Measurements from ENCODE around the gene FAM200C. TPM values are rescaled to one million over a fixed set of nuclear protein-coding genes. Genes with fewer than 3 reads are reported as not detected.

Gene FAM200C
- total RNA-seq, 1 experiment from 2014 or later: 3.2 TPM

DNA sequence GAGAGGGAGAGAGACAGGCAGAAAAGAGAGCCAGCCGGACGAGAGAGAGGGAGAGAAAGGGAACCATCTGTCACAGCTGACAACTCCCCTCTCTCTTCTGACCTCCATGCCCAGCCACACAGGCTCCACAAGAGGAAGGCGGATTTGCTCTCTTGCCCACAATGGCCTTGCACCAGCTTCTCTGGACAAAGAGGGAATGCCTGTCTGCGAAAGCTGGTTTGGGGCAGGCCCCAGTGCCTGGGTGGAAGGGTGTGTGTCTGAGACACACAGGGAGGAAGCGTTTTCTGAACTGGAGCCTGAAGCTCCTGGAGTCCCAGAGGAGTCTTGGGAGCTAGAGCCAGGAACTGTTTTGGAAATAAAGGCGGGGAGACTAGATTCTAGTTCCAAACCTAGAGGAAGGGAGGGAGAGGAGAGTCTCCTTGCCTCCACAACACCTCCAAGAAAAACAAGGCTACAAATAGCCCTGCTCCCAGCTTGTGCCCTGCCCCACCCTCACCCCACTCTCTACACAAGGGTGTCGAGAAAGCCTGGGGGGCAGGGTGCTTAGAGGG, 41.9 kb downstream of the FAM200C start:
- intact Hi-C loops (cut with micrococcal nuclease; ENCODE audit: unreplicated experiment): no loop called here
- no peaks in the 10 kb centered on the region for H3K27me3 ChIP-seq (replicated peaks; ENCODE audit: control insufficient read depth, insufficient read depth, low read length)
- DNase-seq: no peak
- no TSS peak for BruUV-seq (replicated peaks)
- no peak overlapping the region for H3K4me3 ChIP-seq (ENCODE audit: low read depth, low read length)
- Mint-ChIP-seq H3K9me3 (ENCODE audit: unreplicated experiment) (no peaks in the 10 kb centered on the region), H3K4me1 (ENCODE audit: low read depth, unreplicated experiment) (no peaks in the 10 kb centered on the region), H3K27me3 (ENCODE audit: insufficient read depth, unreplicated experiment) (no peaks in the 10 kb centered on the region), H3K27ac (ENCODE audit: unreplicated experiment) (no peak overlapping the region), H3K4me3 (ENCODE audit: unreplicated experiment) (no peak overlapping the region), H3K36me3 (ENCODE audit: insufficient read depth, unreplicated experiment) (no peaks in the 10 kb centered on the region)
- POLR2A ChIA-PET: no interaction called here
- TF ChIP-seq CTCF (IDR thresholded peaks at IDR 0.05; ENCODE audit: insufficient read depth in 1 of 2, low read depth in 1 of 2, low read length in 1 of 2, severe bottlenecking in 1 of 2, unreplicated experiment in 1 of 2): no peak
- H3K4me1 ChIP-seq: no peaks in the 10 kb centered on the region
- CTCF ChIA-PET: no interaction called here
- no peaks in the 10 kb centered on the region for H3K36me3 ChIP-seq (ENCODE audit: control insufficient read depth, insufficient read depth, low read length)
- no peaks in the 10 kb centered on the region for H3K9me3 ChIP-seq

DNA sequence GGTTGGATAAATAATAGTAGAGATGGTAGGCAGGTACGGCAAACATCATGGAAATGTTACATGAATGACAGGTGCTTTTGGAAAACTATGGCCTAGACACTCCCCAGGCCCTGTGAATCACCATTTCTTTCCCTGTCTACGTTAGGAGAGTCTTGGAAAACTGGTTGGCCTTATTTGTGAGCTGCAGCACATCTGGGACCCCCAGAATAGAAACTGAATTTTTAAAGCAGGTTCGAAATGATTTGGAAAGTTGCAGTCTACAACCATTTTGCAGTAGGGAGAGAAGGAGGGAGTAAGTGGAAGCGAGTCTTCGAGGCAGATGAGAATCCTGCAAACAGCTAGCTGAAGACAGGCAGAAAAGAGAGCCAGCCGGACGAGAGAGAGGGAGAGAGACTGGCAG, 42.5 kb downstream of the FAM200C start:
- H3K4me3 Mint-ChIP-seq (ENCODE audit: unreplicated experiment): no peak overlapping the region
- H3K4me3 ChIP-seq (ENCODE audit: low read depth, low read length): no peak overlapping the region

DNA sequence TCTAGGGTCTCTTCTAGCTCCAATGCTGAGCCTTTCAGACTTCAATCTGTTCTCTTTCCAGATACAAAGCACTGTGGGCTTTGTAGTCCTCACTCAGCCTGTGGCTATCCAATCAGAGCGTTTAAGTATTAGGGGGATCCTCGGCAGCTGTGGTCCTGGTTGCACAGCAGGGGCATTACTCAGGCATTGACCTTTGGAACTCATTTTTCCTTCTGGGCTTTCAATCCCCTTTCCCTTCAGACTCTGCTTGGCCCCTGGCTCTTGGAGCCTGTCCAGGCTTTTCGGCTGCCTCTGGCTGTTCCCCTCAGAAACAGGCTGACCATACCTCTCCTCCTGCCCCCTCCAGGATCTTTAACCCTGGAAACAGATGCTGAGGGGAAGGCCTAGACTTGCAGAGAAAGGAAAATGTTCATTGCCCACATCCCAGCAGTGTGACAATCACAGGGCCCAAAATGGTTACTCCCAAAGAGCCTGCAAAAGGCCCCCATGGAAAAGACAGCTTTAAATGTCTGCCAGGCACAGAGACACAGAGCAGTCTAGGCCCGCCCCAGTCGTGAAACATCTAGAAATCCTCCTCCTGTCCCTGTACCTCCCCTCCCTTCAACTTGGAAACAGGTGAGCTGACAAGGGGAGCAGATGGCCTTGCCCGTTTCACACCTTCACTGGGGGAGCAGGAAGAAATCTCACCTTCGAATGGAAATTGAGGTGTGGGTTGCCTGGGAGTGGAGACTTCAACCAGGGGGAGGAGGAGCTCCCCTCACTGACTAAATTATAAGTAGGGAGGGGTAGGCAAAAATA, 43.1 kb downstream of the FAM200C start:
- H3K9me3 ChIP-seq: no peaks in the 10 kb centered on the region
- TF ChIP-seq CTCF (IDR thresholded peaks at IDR 0.05; ENCODE audit: insufficient read depth in 1 of 2, low read depth in 1 of 2, low read length in 1 of 2, severe bottlenecking in 1 of 2, unreplicated experiment in 1 of 2): no peak
- Mint-ChIP-seq H3K27ac (ENCODE audit: unreplicated experiment) (no peak overlapping the region), H3K9me3 (ENCODE audit: unreplicated experiment) (no peaks in the 10 kb centered on the region), H3K27me3 (ENCODE audit: insufficient read depth, unreplicated experiment) (no peaks in the 10 kb centered on the region), H3K36me3 (ENCODE audit: insufficient read depth, unreplicated experiment) (no peaks in the 10 kb centered on the region), H3K4me1 (ENCODE audit: low read depth, unreplicated experiment) (no peaks in the 10 kb centered on the region), H3K4me3 (ENCODE audit: unreplicated experiment) (no peak overlapping the region)
- ChIA-PET POLR2A (no interaction called here), CTCF (interaction anchor here (0.9 kb wide), 1 partner anchor 12 kb away, joined by 4 read pairs; no protein-coding TSS in a partner anchor)
- H3K36me3 ChIP-seq (ENCODE audit: control insufficient read depth, insufficient read depth, low read length): no peaks in the 10 kb centered on the region
- no TSS peak for BruUV-seq (replicated peaks)
- H3K4me3 ChIP-seq (ENCODE audit: low read depth, low read length): no peak overlapping the region
- intact Hi-C loops (cut with micrococcal nuclease; ENCODE audit: unreplicated experiment): no loop called here
- no peaks in the 10 kb centered on the region for H3K4me1 ChIP-seq
- no peak for DNase-seq
- no peaks in the 10 kb centered on the region for H3K27me3 ChIP-seq (replicated peaks; ENCODE audit: control insufficient read depth, insufficient read depth, low read length)

More for the DNA sequence above, 42.5 kb downstream of the FAM200C start:
- BruUV-seq (replicated peaks): no TSS peak
- no peaks in the 10 kb centered on the region for H3K27me3 Mint-ChIP-seq (ENCODE audit: insufficient read depth, unreplicated experiment)
- Histone ChIP-seq H3K36me3 (ENCODE audit: control insufficient read depth, insufficient read depth, low read length) (no peaks in the 10 kb centered on the region), H3K9me3 (no peaks in the 10 kb centered on the region), H3K27me3 (replicated peaks; ENCODE audit: control insufficient read depth, insufficient read depth, low read length) (no peaks in the 10 kb centered on the region), H3K4me1 (no peaks in the 10 kb centered on the region)
- ChIA-PET CTCF (interaction anchor here (0.9 kb wide), 1 partner anchor 12 kb away, joined by 4 read pairs; no protein-coding TSS in a partner anchor), POLR2A (no interaction called here)
- no peaks in the 10 kb centered on the region for H3K4me1 Mint-ChIP-seq (ENCODE audit: low read depth, unreplicated experiment)
- intact Hi-C loops (cut with micrococcal nuclease; ENCODE audit: unreplicated experiment): no loop called here
- no peak for TF ChIP-seq CTCF (IDR thresholded peaks at IDR 0.05; ENCODE audit: insufficient read depth in 1 of 2, low read depth in 1 of 2, low read length in 1 of 2, severe bottlenecking in 1 of 2, unreplicated experiment in 1 of 2)
- H3K27ac Mint-ChIP-seq (ENCODE audit: unreplicated experiment): no peak overlapping the region
- no peaks in the 10 kb centered on the region for H3K36me3 Mint-ChIP-seq (ENCODE audit: insufficient read depth, unreplicated experiment)
- DNase-seq: no peak
- H3K9me3 Mint-ChIP-seq (ENCODE audit: unreplicated experiment): no peaks in the 10 kb centered on the region

Measured in Caco-2 (cell line).